ENCODE data around the gene PRR35.

PRR35 gene

DNA sequence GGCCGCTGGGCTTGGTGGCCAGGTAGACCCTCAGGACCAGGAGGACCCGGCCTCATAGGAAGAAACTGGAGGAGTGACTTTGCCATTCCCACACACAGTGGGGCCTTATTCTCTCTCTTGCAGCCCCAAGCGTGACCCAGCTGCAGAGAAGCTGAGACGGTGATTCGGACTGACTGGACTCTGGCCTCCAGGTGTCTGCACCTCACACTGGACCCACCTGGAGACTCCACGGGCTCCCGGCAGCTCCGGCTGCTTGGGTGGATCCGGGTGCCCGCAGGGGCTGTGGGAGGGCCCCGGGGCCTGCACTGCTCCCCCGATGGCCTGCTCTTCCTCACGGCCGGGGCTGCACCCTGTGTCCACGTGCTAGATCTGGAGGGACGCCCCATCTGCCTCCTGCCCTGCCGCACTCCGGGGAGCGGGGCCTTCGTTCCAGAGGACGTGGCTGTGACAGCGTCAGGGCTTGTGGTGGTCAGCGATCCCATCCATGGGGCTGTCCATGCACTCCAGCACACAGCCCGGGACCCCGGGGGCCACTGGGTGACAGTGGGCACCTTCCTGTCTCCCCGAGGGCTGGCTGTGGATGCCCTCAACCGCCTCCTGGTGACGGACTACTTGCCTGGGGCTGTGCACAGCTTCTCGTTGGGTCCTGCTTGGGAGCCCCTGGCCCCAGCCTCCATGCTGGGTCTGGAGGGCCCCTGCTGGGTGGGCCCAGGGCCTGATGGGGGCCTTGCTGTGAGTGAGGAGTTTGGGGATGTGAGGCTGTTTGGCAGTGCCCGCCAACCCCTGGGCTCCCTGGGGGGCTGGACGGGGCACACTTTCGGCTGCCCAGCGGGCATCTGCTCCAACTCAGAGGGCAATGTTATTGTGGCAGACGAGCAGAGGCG lies 7.4 kb downstream of the PRR35 start:
- no peak for DNase-seq (ENCODE audit: low read depth)
- TF ChIP-seq, protein P1, sequence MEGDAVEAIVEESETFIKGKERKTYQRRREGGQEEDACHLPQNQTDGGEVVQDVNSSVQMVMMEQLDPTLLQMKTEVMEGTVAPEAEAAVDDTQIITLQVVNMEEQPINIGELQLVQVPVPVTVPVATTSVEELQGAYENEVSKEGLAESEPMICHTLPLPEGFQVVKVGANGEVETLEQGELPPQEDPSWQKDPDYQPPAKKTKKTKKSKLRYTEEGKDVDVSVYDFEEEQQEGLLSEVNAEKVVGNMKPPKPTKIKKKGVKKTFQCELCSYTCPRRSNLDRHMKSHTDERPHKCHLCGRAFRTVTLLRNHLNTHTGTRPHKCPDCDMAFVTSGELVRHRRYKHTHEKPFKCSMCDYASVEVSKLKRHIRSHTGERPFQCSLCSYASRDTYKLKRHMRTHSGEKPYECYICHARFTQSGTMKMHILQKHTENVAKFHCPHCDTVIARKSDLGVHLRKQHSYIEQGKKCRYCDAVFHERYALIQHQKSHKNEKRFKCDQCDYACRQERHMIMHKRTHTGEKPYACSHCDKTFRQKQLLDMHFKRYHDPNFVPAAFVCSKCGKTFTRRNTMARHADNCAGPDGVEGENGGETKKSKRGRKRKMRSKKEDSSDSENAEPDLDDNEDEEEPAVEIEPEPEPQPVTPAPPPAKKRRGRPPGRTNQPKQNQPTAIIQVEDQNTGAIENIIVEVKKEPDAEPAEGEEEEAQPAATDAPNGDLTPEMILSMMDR (conservative IDR thresholded peaks at IDR 0.05; ENCODE audit: low read depth, low read length), result no peak
- H3K4me3 ChIP-seq (ENCODE audit: low read depth, low read length), result no peak overlapping the region

DNA sequence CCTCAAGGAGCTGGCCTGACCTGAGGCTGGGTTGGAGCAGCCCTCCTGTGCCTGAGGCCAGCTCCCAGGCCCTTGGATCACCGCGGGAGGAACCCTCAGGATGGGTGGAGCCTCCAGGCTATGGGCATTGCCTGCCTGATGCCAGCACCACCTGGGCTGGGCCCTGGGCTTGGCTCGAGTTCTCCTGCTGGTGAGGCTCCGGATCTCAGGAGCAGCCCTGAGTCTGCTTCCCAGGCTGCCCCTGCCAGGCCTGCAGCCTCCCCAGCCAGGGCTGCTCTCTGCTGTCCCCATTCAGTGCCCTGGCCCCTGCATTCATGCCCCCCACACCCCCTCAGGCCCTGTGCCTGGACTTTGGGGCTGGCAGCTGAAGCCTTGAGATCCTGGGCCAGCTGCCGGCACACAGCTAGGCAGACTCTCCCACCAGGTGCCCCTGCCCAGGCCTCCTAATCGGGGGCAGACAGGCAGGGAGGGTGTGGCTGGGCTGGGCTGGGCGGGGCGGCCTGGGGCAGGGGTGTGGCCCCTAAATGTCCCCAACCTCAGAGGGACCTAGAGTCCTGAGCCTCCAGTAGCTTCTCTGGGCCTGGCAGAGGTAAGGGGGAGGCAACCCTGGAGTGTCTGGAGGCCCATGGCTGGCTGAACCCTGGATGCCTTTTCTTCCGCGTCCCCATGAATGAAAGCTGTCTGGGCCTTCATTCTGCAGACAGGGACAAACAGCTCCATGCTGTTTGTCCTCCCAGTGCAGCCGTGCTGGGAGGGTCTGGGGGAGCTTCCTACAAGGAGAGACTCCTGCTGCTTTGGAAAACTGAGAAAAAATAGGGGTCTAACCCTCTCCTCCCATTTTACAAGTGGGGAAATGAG lies 8.4 kb downstream of the PRR35 start:
- TF ChIP-seq, protein P1 (conservative IDR thresholded peaks at IDR 0.05; ENCODE audit: low read depth, low read length), result no peak
- H3K4me3 ChIP-seq (ENCODE audit: low read depth, low read length), result no peak overlapping the region
- no peak for DNase-seq (ENCODE audit: low read depth)

DNA sequence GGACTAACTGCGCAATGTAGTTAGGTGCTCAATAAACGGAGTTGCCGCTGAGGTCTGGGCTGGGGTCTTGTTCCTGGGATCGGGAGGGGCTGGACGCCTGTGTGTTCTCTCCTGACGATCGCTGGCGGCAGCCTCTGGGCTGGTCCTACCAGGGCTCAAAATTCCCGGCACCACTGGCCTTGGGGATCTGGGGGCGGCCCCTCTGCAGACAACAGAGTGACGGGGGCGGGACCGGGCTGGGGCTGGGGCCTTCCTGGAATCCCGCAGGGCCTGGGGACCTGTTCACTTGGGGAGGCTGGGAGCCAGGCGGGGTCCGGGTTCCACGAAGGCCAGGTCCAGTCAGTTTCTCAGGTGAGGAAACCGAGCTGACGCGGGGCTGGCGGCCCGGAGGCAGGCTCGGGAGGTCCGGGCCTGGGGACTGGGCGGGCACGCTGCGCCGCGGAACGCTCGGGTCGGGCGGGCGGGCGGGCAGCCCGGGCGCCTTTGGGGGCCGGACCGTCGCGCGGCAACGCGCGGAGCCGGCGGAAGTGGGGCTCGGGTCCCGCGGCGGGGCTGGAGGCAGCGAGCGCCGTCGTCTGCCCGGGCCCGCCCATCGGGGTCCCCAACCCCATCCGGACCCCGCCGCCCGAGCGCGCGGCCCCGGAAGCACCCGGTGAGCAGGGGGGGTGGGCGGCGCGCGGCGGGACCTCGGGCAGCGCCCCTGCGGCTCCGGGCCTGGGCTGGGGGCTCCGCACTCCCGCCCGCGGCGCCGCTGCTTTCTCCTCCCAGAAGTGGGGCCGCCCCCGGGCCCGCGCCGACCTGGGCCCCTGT lies 9.5 kb downstream of the PRR35 start, which contains the start of gene PIGQ:
PIGQ (plus strand) TSS at position 524 of the 810 bp plus-strand sequence. CDS start 4,107 bp downstream, outside the sequence.
- DNase-seq (ENCODE audit: low read depth), result peak; percentile 45

DNA sequence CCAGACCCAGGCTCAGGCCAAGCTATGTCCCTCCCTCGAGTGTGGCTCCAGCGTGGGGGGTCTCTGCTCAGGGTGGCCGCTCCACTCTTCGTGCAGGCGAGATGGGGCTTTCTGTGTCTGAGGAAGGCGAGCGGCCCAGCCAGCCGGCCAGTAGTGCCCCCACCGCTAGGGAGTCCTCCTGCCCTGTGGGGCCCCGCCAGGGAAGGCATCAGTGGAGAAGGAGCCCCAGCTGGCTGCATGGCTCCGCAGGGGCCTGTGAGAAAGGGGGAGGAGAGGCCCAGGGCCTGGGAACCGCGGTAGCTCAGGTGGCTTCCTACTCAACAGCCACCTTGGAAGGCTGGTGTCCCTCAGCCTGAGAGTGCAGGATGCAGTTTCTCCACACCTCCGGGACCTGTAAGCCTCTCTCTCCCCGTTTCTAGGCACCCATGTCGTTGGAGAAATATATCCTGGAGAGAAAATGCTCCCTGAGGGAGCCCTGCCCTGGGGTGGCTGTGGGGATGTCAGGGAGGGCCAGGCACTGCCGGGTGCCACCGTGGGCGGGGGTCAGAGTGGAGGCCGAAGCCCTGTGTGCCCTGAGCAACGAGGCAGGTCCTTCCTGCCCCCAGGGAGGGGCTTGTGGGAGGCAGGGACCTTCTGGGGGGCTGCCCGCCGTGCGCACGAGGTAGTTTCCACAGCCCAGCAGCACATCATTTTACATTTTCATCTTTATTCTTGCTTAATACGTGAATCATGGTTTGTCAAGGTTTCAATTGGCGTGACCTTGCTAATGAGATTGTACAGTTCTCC lies 12.9 kb downstream of the PRR35 start:
- DNase-seq (ENCODE audit: low read depth), result no peak
- TF ChIP-seq, protein P1 (conservative IDR thresholded peaks at IDR 0.05; ENCODE audit: low read depth, low read length), result no peak
- no peak overlapping the region for H3K4me3 ChIP-seq (ENCODE audit: low read depth, low read length)

More for the DNA sequence above, 9.5 kb downstream of the PRR35 start, which contains the start of gene PIGQ:
- TF ChIP-seq, protein P1 (conservative IDR thresholded peaks at IDR 0.05; ENCODE audit: low read depth, low read length), result no peak
- H3K4me3 ChIP-seq (ENCODE audit: low read depth, low read length), result peak within 1 kb of the TSS; percentile 69

DNA sequence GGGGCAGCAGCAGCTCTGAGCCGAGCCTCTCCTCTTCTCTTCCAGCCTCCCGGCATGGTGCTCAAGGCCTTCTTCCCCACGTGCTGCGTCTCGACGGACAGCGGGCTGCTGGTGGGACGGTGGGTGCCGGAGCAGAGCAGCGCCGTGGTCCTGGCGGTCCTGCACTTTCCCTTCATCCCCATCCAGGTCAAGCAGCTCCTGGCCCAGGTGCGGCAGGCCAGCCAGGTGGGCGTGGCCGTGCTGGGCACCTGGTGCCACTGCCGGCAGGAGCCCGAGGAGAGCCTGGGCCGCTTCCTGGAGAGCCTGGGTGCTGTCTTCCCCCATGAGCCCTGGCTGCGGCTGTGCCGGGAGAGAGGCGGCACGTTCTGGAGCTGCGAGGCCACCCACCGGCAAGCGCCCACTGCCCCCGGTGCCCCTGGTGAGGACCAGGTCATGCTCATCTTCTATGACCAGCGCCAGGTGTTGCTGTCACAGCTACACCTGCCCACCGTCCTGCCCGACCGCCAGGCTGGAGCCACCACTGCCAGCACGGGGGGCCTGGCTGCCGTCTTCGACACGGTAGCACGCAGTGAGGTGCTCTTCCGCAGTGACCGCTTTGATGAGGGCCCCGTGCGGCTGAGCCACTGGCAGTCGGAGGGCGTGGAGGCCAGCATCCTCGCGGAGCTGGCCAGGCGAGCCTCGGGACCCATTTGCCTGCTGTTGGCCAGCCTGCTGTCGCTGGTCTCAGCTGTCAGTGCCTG lies 14.0 kb downstream of the PRR35 start:
- TF ChIP-seq, protein P1 (conservative IDR thresholded peaks at IDR 0.05; ENCODE audit: low read depth, low read length), result no peak
- DNase-seq (ENCODE audit: low read depth), result no peak

More for the DNA sequence above, 14.0 kb downstream of the PRR35 start:
- H3K4me3 ChIP-seq (ENCODE audit: low read depth, low read length), result no peak overlapping the region
